ENCODE data around the gene FRAT2. TPM values are rescaled to one million over a fixed set of nuclear protein-coding genes. Genes with fewer than 3 reads are reported as not detected.

The FRAT2 gene
- total and polyA plus RNA-seq, 2 of the 13 experiments (the other 11 are each of a cell fraction or from before 2014, with no cell fraction given): 7.2 to 14.1 TPM

DNA sequence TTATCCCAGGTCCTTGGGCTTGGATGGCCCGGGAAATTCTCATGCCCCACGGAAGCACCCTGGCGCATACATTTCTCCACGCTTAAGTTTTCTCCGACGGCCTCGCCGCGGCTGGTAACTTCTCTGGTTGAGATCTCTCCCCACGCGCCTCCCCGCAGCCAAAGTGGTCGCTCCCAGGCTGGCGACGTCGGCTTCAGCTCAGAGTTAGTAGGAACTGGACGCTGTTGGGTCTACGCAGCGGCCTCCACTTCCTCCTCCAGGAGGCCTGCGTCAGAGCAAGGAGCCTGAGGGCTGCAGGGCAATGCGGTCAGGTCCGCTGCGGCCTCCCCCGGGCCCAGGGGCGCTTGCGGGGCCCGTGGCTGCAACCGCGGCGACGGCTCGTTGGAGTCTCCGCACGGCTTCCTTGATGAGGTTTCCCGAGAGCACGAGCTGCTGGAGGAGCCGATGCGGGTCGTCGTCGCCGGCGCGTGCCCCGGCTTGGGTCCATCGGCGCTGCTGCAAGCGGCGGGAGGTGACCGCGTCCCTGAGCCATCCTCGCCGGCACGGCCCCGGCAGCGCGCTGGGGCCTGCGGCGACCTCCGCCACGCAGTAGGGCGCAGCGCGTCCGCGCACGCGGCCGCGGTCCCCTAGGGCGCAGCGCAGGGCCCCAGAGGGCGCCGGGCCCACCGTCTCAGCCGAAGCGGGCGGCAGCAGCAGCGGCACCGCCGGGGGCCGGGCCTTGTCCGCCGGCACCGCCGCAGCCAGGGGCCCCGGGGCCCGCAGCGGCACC, 744 bp downstream of the FRAT2 start (continued):
- TF ChIP-seq HES4 (CRISPR knock-in tag; IDR thresholded peaks at IDR 0.05; ENCODE audit: borderline replicate concordance) (0 out of 2 replicates have a peak, but pooled peaks have one; percentile 30), ARNT2 (CRISPR knock-in tag; IDR thresholded peaks at IDR 0.05; ENCODE audit: low read depth) (no peak), TBX3 (IDR thresholded peaks at IDR 0.05; ENCODE audit: borderline replicate concordance) (no peak), FOSL1 (CRISPR knock-in tag; IDR thresholded peaks at IDR 0.05; ENCODE audit: borderline replicate concordance) (no peak), MXD3 (CRISPR knock-in tag; IDR thresholded peaks at IDR 0.05) (no peak), GZF1 (CRISPR knock-in tag; IDR thresholded peaks at IDR 0.05) (0 out of 2 replicates have a peak, but pooled peaks have one; percentile 8), ZNF225 (CRISPR knock-in tag; IDR thresholded peaks at IDR 0.05) (0 out of 2 replicates have a peak, but pooled peaks have one; percentile 72), ZNF614 (CRISPR knock-in tag; IDR thresholded peaks at IDR 0.05; ENCODE audit: borderline replicate concordance) (no peak), ZNF446 (CRISPR knock-in tag; IDR thresholded peaks at IDR 0.05) (0 out of 2 replicates have a peak, but pooled peaks have one; percentile 57), ZNF329 (CRISPR knock-in tag; IDR thresholded peaks at IDR 0.05; ENCODE audit: low read depth) (0 out of 2 replicates have a peak, but pooled peaks have one; percentile 46), KDM3A (CRISPR knock-in tag; IDR thresholded peaks at IDR 0.05; ENCODE audit: low read depth) (0 out of 2 replicates have a peak, but pooled peaks have one; percentile 8), NCOR1 (IDR thresholded peaks at IDR 0.05; ENCODE audit: borderline replicate concordance, low read length) (no peak), ISX (CRISPR knock-in tag; conservative IDR thresholded peaks at IDR 0.05) (no peak), ZNF724P (CRISPR knock-in tag; IDR thresholded peaks at IDR 0.05; ENCODE audit: borderline replicate concordance) (no peak)
- TF ChIP-seq, protein P1, sequence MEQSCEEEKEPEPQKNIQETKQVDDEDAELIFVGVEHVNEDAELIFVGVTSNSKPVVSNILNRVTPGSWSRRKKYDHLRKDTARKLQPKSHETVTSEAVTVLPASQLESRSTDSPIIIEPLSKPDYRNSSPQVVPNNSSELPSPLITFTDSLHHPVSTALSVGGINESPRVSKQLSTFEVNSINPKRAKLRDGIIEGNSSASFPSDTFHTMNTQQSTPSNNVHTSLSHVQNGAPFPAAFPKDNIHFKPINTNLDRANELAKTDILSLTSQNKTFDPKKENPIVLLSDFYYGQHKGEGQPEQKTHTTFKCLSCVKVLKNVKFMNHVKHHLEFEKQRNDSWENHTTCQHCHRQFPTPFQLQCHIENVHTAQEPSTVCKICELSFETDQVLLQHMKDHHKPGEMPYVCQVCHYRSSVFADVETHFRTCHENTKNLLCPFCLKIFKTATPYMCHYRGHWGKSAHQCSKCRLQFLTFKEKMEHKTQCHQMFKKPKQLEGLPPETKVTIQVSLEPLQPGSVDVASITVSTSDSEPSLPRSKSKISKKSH (CRISPR knock-in tag; IDR thresholded peaks at IDR 0.05; ENCODE audit: borderline replicate concordance): peak; percentile 62; the same call in 1 of the 2 replicates
- TF ChIP-seq, protein P2, sequence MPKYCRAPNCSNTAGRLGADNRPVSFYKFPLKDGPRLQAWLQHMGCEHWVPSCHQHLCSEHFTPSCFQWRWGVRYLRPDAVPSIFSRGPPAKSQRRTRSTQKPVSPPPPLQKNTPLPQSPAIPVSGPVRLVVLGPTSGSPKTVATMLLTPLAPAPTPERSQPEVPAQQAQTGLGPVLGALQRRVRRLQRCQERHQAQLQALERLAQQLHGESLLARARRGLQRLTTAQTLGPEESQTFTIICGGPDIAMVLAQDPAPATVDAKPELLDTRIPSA (CRISPR knock-in tag; IDR thresholded peaks at IDR 0.05; ENCODE audit: borderline replicate concordance): no peak
- TF ChIP-seq, protein P3, sequence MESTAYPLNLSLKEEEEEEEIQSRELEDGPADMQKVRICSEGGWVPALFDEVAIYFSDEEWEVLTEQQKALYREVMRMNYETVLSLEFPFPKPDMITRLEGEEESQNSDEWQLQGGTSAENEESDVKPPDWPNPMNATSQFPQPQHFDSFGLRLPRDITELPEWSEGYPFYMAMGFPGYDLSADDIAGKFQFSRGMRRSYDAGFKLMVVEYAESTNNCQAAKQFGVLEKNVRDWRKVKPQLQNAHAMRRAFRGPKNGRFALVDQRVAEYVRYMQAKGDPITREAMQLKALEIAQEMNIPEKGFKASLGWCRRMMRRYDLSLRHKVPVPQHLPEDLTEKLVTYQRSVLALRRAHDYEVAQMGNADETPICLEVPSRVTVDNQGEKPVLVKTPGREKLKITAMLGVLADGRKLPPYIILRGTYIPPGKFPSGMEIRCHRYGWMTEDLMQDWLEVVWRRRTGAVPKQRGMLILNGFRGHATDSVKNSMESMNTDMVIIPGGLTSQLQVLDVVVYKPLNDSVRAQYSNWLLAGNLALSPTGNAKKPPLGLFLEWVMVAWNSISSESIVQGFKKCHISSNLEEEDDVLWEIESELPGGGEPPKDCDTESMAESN (CRISPR knock-in tag; conservative IDR thresholded peaks at IDR 0.05): no peak
